Measurements from ENCODE around the gene MBLAC2.

Gene MBLAC2

GRCh38 chr5:90472783-90473395 lies 1.7 kb downstream of the MBLAC2 start:
- in situ Hi-C loops (cut with MboI; ENCODE audit: low sequenced_read_pairs), result no loop called here

- in situ Hi-C loops (cut with MboI; ENCODE audit: low sequenced_read_pairs), result no loop called here
These were observed 13.3 kb downstream of the MBLAC2 start for GRCh38 chr5:90461288-90461687.

- in situ Hi-C loops (cut with MboI; ENCODE audit: low sequenced_read_pairs), result no loop called here
These were observed 27.6 kb downstream of the MBLAC2 start for GRCh38 chr5:90446961-90447360.

GRCh38 chr5:90440644-90441043 lies 33.9 kb downstream of the MBLAC2 start:
- in situ Hi-C loops (cut with MboI; ENCODE audit: low sequenced_read_pairs), result no loop called here

- in situ Hi-C loops (cut with MboI; ENCODE audit: low sequenced_read_pairs), result no loop called here
These were observed 36.5 kb downstream of the MBLAC2 start for GRCh38 chr5:90438100-90438499.

GRCh38 chr5:90437663-90438062 lies 36.9 kb downstream of the MBLAC2 start:
- in situ Hi-C loops (cut with MboI; ENCODE audit: low sequenced_read_pairs), result no loop called here

GRCh38 chr5:90434116-90434714 lies 40.4 kb downstream of the MBLAC2 start:
- in situ Hi-C loops (cut with MboI; ENCODE audit: low sequenced_read_pairs), result no loop called here

GRCh38 chr5:90424245-90424644 lies 50.3 kb downstream of the MBLAC2 start:
- in situ Hi-C loops (cut with MboI; ENCODE audit: low sequenced_read_pairs), result no loop called here

- in situ Hi-C loops (cut with MboI; ENCODE audit: low sequenced_read_pairs), result no loop called here
These were observed 53.4 kb downstream of the MBLAC2 start for GRCh38 chr5:90421136-90421535.

GRCh38 chr5:90418214-90418613 lies 56.4 kb downstream of the MBLAC2 start:
- in situ Hi-C loops (cut with MboI; ENCODE audit: low sequenced_read_pairs), result no loop called here

- in situ Hi-C loops (cut with MboI; ENCODE audit: low sequenced_read_pairs), result no loop called here
These were observed 64.3 kb downstream of the MBLAC2 start for GRCh38 chr5:90410178-90410762.

- in situ Hi-C loops (cut with MboI; ENCODE audit: low sequenced_read_pairs), result no loop called here
These were observed 65.0 kb downstream of the MBLAC2 start, which contains the start of gene CETN3 for GRCh38 chr5:90409318-90410177. CETN3 (minus strand) TSS chr5:90409756; CDS start chr5:90409661, 95 bp downstream.

- in situ Hi-C loops (cut with MboI; ENCODE audit: low sequenced_read_pairs), result no loop called here
These were observed 65.8 kb downstream of the MBLAC2 start for GRCh38 chr5:90408571-90409317.

Measured in HL-60/S4 treated with retinoic acid at 250 ng/mL for 4 days and 3 days (cell line).